Tibial artery (tissue), 4 donors: ENCODE data around the gene MEG3.

Source experiments
- DNase-seq, 2 donors: peaks; one replicate each; pipeline ENCODE4 v3.0.0-alpha.2; 2019
- H3K27ac ChIP-seq, 2 donors: fragments of 200-600 bp; sonication (generic) in 1 of 2; 1 replicate in 1 of 2; 2 replicates in 1 of 2; pipeline ENCODE4 v1.5.1; 2018 to 2019; ENCODE audit warnings: mild to moderate bottlenecking in 1 of 2
- H3K27me3 ChIP-seq, 2 donors: fragments of 200-600 bp; sonication (generic) in 1 of 2; one replicate each; pipeline versions ENCODE4 v1.5.1 to v1.6.0; 2016 to 2019
- H3K36me3 ChIP-seq, 3 donors: fragments of 200-600 bp; sonication (generic) in 2 of 3; one replicate each; pipeline ENCODE4 v1.5.1; 2016 to 2019; ENCODE audit warnings: mild to moderate bottlenecking in 2 of 3
- H3K4me1 ChIP-seq, 4 donors: fragments of 200-600 bp; sonication (generic) in 2 of 4; 1 replicate in 3 of 4; 2 replicates in 1 of 4; pipeline ENCODE4 v1.5.1; 2016 to 2019
- H3K4me3 ChIP-seq, 2 donors: fragments of 200-600 bp; sonication (generic) in 1 of 2; 1 replicate in 1 of 2; 2 replicates in 1 of 2; pipeline ENCODE4 v1.5.1; 2018 to 2019; ENCODE audit warnings: mild to moderate bottlenecking in 2 of 2
- H3K9me3 ChIP-seq, 3 donors: fragments of 200-600 bp; sonication (generic) in 1 of 3; one replicate each; pipeline ENCODE4 v1.5.1; 2016 to 2019
- intact Hi-C: fragments of 100-400 bp; cut with DNase I; formaldehyde crosslinking; loops from one replicate; pipeline ENCODE4 v1.15.0; 2023; ENCODE audit warnings: low total_unique reads
- TF ChIP-seq, protein P1 (sequence below), 2 experiments: fragments of 200-600 bp in 1 of 2; fragments of 450-650 bp in 1 of 2; IDR thresholded peaks; one replicate each; pipeline ENCODE4 v1.5.1; 2017 to 2019; ENCODE audit warnings: antibody characterized with exemption in 2 of 2, mild to moderate bottlenecking in 1 of 2, moderate library complexity in 1 of 2

MEG3 gene

GRCh38 chr14:100895411-100895810, 69.5 kb downstream of the MEG3 start:
- TF ChIP-seq, protein P1, sequence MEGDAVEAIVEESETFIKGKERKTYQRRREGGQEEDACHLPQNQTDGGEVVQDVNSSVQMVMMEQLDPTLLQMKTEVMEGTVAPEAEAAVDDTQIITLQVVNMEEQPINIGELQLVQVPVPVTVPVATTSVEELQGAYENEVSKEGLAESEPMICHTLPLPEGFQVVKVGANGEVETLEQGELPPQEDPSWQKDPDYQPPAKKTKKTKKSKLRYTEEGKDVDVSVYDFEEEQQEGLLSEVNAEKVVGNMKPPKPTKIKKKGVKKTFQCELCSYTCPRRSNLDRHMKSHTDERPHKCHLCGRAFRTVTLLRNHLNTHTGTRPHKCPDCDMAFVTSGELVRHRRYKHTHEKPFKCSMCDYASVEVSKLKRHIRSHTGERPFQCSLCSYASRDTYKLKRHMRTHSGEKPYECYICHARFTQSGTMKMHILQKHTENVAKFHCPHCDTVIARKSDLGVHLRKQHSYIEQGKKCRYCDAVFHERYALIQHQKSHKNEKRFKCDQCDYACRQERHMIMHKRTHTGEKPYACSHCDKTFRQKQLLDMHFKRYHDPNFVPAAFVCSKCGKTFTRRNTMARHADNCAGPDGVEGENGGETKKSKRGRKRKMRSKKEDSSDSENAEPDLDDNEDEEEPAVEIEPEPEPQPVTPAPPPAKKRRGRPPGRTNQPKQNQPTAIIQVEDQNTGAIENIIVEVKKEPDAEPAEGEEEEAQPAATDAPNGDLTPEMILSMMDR (IDR thresholded peaks at IDR 0.05) = no peak
- Histone ChIP-seq H3K9me3 (no peaks in the 10 kb centered on the region), H3K27me3 (peaks cover 0 to 45% of the 10 kb centered on the region in 2 donors), H3K4me1 (peaks cover 0 to 9% (median 5%) of the 10 kb centered on the region in 4 donors), H3K36me3 (no peaks in the 10 kb centered on the region), H3K4me3 (no peak overlapping the region), H3K27ac (no peak overlapping the region)
- DNase-seq = peak in 1 of 2 donors; percentile 28
- intact Hi-C loops = no loop called here

- Histone ChIP-seq H3K9me3 (no peaks in the 10 kb centered on the region), H3K4me3 (no peak overlapping the region), H3K27me3 (peaks cover 0 to 50% of the 10 kb centered on the region in 2 donors), H3K27ac (no peak overlapping the region), H3K36me3 (no peaks in the 10 kb centered on the region), H3K4me1 (peaks cover 0 to 15% (median 5%) of the 10 kb centered on the region in 4 donors)
- TF ChIP-seq, protein P1 (IDR thresholded peaks at IDR 0.05) = no peak
- intact Hi-C loops = no loop called here
- DNase-seq = peak in 1 of 2 donors; percentile 52
These were observed 70.6 kb downstream of the MEG3 start for GRCh38 chr14:100896369-100897060.

DNA sequence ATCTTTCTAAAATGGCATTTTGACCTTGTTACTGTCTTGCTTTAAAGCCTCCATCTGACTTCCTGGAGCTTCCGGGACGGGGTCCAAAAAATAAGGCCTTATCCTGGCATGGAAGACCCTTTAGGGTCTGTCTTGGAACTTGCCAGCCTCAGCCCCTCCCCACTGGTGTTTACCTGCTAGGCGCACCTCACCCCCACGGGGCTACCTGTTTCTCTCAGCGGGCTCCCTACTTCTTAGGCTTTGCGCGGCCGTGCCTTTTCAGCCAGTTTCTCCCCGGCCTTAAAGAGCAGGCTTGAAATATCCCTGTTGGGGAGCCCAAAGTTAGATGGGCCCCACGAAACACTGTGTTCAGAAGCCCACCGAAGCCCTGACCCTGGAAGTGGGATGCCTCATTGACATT, 72.5 kb downstream of the MEG3 start:
- Histone ChIP-seq H3K27ac (no peak overlapping the region), H3K36me3 (peaks cover 0 to 3% (median 0%) of the 10 kb centered on the region in 3 donors), H3K27me3 (peaks cover 0 to 68% of the 10 kb centered on the region in 2 donors), H3K4me1 (peaks cover 0 to 15% (median 5%) of the 10 kb centered on the region in 4 donors), H3K9me3 (no peaks in the 10 kb centered on the region), H3K4me3 (no peak overlapping the region)
- TF ChIP-seq, protein P1 (IDR thresholded peaks at IDR 0.05) = no peak
- no peak for DNase-seq
- intact Hi-C loops = no loop called here

GRCh38 chr14:100898935-100899883, 73.3 kb downstream of the MEG3 start:
- intact Hi-C loops = no loop called here
- Histone ChIP-seq H3K27me3 (peaks cover 0 to 75% of the 10 kb centered on the region in 2 donors), H3K4me1 (peaks cover 0 to 15% (median 5%) of the 10 kb centered on the region in 4 donors), H3K9me3 (no peaks in the 10 kb centered on the region), H3K27ac (no peak overlapping the region), H3K36me3 (peaks cover 0 to 3% (median 0%) of the 10 kb centered on the region in 3 donors), H3K4me3 (no peak overlapping the region)
- TF ChIP-seq, protein P1 (IDR thresholded peaks at IDR 0.05) = no peak
- peak in 1 of 2 donors; percentile 57 for DNase-seq

- no peaks in the 10 kb centered on the region for H3K9me3 ChIP-seq
- no peak overlapping the region for H3K4me3 ChIP-seq
- DNase-seq = peak in 1 of 2 donors; percentile 42
- H3K36me3 ChIP-seq = peaks cover 0 to 3% (median 0%) of the 10 kb centered on the region in 3 donors
- TF ChIP-seq, protein P1 (IDR thresholded peaks at IDR 0.05) = no peak
- H3K27me3 ChIP-seq = peaks cover 0 to 74% of the 10 kb centered on the region in 2 donors
- H3K27ac ChIP-seq = no peak overlapping the region
- H3K4me1 ChIP-seq = peaks cover 0 to 15% (median 5%) of the 10 kb centered on the region in 4 donors
- intact Hi-C loops = no loop called here
These were observed 74.2 kb downstream of the MEG3 start for GRCh38 chr14:100899884-100900771.
